Umbilical cord (tissue), 2 donors: ENCODE results near the gene STK39. TPM values are rescaled to one million over a fixed set of nuclear protein-coding genes. Genes with fewer than 3 reads are reported as not detected.
A peak's percentile ranks its signal among the peaks of the same experiment; 100 is the strongest.
"Not testable (repeated sequence)": the region's sequence is repeated elsewhere in the genome, so short reads cannot be mapped to it uniquely, and the experiment has no call there.

Source experiments
- DNase-seq: peaks from one replicate; pipeline ENCODE4 v3.0.0-alpha.2; 2015; ENCODE audit warnings: low spot score
- total RNA-seq: library from RNA; depleted of rRNA; stranded (reverse); fragments of >200 nt; gene quantifications from one replicate; pipeline ENCODE4 v1.2.3, GENCODE V29; 2014; ENCODE audit warnings: low replicate concordance; ENCODE audit not compliant: insufficient read depth

STK39 gene
- total RNA-seq, 1 donor from 2014 or later, result 9.6 TPM

DNA sequence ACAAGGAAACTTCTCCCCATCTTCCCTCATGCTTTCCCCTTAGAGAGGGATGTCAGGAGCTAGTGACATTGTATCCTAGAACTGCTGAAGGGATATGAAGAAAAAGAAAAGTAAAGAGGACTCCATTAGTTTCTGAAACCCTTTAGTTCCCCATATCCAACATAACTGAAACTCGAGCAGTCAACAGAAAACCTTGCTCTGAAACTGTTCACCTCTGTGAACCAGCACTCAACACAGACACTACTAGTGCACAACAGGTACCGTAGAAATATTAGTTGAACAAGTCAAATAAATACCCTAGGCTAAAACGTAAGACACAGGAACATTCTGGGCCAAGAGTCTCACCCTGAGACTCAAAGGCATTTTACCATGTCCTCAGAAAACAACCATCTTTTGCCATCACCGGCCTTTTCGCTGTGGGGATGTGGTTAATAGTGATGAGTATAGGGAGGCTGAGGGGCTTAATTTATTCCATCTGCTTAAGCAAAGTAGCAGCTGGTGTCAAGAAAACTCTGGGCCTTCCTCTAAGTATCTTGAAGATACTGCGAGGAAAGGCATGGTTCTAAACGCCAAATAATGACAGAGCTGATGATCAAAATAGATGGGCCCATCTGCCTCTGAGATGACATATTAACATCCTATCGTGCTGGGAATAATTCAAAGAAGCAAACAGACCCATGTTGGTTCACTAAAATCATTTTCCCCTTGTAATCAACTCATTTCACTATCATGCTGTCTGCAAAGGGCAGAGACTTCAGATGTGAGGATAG lies 156.8 kb downstream of the STK39 start:
- no peak for DNase-seq

DNA sequence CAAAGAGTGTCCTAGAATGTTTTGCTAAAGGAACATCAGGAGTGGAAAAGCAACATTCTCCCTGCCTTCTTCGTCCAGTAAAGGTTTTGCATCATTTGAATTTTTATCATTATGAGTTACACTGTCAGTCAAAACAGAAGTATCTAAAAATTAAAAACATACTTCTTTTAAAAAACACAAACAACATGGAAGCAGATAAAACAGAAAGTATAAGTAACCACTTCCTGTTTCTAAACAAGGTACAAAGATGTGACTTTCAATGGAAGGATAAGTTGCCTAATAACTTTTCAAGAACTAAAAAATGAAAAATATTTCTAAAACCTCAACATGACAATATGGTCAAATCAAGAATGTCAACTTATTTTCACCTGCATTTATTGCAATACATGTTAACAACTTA lies 158.2 kb downstream of the STK39 start:
- DNase-seq, result no peak

DNA sequence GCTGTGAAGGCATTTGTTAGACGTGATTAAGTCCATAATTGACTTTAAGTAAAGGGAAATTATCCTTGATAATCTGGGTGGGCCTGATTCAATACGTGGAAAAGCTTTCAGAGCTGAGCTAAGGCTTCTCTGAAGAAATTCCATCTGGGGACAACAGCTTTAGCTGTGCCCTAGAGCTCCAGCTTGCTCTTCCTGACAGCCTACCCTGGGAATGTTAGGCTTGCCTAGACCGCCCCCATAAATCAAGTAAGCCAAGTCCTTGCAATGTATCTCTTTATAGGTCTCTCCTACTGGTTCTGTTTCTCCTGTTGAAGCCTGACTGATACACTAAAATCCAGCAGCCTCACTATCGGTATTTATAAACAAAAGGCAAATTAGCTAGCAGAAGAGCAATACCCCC lies 160.0 kb downstream of the STK39 start:
- no peak for DNase-seq

DNA sequence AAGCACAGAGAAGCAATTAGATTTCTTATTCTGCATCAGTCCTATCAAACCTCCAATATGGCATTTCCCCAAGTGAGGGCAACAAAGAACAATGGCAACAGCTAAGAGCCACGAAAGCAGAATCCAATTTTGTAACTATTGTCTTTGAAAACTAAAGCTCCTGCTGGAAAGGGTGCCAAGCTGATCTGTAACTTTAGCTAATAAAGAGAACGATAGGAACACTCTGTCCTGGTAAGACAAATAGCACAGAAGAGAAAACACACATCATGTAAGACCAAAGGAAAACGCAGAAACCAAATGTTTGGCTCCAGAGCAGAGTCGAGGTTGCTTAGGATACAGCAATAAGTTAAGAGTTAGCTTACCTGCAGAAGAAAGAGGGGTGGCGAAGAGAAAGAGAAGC lies 160.5 kb downstream of the STK39 start:
- DNase-seq, result no peak

DNA sequence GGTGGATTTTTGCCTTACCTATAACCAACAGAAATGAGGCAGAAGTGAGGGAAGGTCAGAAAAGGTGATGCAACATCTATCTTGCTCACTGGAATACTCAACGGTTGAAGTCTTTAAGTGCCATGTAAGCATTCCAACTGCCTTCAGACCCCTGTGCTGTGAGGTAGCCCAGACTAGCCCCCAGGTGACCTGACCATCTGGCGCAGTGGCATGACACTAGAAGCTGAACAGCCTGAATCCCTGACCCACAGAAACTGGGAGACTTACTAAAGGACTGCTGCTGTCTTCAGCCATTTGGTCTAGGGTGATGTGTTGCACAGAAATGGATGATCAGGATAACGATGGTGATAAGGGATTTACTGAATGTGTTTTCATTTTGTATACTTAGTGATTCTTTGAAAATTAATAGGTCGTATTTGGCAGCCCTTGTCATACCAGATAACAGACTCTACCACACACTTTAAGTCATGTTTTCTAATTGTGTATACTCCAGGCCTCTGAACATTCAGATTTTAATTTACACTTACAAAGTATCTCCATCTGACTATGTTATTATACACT lies 161.5 kb downstream of the STK39 start:
- no peak for DNase-seq

DNA sequence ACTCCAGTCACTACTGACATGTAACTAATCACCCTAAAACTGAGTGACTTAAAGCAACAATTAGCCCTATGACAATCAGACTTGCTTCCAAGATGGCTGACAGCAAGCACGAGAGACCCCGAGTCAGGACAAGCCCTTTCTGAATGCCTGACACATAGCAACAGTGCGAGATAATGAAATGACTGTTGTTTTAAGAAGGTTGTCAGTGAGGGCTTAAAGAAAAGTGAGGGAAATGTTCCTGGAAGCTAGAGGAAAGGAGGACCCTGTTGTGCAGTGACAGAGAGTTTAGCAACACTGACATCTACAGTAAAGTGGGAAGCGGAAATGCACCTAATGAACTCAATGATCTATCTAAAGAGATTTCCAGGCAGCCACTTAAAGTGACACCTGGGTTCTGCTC lies 163.1 kb downstream of the STK39 start:
- no peak for DNase-seq

DNA sequence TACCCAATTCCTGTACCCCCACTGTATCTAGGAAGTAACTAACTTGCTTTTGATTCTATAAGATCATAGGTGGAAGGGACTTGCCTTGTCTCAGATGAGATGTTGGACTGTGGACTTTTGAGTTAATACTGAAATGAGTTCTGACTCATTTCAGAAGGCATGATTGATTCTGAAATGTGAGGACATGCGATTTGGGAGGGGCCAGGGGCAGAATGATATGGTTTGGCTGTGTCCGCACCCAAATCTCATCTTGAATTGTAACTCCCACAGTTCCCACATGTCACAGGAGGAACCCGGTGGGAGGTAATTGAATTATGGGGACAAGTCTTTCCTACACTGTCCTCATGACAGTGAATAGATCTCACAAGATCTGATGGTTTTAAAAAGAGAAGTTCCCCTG lies 165.9 kb downstream of the STK39 start:
- DNase-seq, result not testable (repeated sequence)

DNA sequence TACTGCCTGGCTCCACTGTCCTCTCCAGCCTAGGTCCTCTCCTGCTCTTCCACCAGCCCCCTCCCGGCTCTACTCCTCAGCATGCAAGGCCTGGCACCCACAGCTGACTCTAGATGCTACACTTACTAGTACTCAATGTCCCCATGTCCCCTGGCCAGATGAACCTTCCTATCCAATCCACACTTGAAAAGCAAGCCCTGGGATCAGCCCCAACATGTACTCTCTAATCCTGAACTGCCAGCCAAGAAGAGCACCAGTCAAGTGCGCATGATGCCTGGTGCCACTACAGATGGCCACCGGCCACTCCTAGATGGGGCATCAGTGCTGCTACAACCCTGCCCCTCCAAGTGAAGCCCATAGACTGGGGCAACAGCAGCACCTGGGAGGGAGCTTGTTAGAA lies 168.2 kb downstream of the STK39 start:
- DNase-seq, result no peak

DNA sequence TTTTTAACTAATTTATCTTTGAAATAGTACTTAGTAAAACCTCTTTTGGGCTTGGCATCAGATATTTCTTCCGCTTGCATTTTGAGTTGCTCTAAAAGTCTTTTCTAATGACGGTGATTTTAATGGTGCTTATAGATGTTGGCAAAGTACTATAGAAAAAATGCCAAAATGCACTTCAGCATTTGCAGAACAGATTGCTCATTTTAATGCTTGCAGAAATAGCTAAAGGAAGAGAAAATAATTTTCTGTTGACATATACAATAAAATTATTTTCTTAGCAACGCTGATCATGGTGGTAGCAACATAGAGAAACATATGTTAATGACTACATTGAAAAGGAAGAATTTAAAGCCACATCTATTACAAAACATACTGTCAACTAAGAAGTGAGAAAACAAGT lies 170.7 kb downstream of the STK39 start:
- peak; percentile 50 for DNase-seq

DNA sequence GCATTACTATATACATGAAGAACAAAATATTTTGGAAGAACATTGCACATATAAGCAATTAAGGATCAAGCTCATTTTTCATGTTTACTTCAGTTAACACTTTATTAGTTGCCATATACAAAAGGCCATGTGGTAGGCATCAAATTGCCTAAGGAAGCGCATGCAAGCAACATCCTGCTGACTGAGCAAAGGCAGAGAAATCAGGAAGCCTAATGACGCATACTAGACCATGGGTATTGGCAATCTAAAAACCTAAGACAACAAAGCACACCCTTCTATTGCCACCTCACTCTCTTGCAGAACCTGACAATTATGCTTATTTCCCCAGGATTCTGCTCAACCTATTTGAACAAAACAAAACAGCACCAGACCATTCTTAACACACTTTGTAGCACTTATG lies 171.9 kb downstream of the STK39 start:
- DNase-seq, result no peak

DNA sequence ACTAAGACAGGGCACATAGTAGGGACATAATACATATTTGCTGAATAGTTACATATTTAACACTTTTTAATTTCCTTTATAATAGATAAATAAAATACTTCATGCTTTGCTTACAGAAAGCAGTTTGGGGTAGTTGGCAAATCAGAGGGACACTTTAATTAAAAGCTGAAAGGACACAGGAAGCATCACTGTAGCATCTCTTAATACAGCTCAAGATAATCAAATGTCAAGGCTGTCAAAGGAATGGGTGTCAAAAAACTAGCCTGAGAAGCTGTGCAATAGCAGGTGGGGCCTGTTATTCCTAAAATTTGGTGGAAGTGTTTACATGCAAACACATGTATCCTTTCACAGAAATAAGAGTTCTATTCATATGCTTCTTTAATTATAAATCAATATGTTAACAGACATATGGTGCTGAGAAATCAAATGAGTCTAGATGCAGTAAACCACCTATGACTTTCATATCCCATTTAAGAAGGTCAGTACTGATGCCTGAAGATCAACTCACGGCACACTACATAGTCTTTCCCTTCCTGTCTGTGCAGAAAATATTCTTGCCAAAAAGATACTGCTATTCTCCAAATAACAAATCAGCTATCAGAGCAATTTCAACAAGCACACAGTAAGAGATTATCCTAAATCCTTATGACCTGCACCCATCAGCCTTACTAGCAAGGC lies 174.6 kb downstream of the STK39 start:
- peak; percentile 57 for DNase-seq

DNA sequence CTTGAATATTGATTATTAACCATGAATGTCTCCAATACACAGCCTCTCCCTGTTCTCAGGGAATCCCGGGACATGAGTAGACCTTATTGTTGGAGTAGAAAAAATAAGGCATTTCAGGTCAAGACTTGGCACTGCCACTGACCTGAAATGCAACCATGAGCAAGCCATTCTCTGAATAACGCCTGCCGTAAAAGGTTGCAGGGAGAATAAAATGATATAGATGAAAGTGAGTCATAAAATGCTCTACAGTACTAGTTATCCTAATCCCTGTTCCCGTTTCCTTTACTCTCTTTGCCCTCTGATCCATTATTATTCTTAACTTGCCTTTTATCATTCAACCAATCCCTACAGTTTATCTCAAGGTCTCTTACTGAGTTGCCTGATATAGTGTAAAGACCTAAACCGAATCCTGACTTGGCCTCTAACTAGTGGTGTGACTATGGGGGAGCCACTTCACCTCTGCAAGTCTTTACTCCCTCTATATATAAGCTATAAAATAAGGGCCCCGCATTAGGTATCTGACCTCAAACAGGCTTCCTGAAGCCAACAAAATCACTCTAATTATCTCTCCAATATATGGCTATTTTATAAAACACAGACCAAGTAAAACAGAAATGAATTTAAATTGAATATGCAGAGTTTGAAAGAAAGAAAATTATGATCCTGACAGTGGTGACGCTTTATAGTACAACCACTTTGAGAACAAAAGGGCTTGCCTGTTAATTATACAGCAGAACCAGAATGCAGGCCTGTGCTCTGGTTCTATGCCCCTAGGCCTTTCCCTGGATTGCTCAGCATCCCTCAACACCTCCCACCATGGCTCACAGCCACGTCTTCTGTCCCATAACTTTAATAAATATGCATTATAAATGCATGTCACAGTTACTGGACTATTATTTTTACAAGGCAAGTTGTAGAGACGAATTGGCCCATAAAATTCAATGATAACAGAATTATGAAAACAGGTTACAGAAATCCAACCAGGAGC lies 183.1 kb downstream of the STK39 start:
- DNase-seq, result no peak

DNA sequence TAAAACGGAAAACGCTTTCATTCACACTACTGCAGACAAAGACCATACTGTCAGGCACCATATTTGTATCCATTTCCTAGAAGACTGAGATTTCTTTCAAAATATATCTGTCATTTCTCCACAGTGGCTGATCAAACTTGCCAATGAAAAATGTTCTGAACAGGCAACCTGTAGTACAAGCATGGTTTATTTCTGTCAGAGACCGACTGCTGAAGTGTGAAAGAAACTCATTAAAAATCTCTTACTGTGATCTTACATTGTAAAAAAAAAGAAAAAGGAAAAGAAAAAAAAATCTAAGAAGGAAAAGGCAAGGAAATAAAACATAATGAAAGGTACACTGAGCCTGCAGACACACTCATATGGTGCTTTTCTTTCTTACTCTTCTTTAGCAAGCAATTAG lies 184.5 kb downstream of the STK39 start:
- no peak for DNase-seq

DNA sequence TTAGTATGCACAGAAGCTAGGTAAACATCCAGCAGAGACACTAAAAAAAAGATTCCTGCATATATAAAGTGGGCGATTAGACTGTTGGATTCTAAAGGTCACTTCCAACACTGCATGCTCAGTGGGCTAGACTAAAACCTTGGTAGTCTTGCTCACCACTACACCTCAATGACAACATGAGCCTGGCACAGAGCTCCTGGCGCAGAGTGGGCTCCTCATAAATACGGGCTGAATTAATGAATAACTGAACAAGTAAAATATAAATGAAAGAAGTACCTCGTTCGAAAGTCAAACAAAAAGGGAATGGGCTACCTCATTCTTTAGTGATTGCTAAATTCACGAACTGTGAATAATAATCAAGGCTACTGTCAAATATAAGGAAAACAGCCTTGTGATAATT lies 185.3 kb downstream of the STK39 start:
- DNase-seq, result no peak

DNA sequence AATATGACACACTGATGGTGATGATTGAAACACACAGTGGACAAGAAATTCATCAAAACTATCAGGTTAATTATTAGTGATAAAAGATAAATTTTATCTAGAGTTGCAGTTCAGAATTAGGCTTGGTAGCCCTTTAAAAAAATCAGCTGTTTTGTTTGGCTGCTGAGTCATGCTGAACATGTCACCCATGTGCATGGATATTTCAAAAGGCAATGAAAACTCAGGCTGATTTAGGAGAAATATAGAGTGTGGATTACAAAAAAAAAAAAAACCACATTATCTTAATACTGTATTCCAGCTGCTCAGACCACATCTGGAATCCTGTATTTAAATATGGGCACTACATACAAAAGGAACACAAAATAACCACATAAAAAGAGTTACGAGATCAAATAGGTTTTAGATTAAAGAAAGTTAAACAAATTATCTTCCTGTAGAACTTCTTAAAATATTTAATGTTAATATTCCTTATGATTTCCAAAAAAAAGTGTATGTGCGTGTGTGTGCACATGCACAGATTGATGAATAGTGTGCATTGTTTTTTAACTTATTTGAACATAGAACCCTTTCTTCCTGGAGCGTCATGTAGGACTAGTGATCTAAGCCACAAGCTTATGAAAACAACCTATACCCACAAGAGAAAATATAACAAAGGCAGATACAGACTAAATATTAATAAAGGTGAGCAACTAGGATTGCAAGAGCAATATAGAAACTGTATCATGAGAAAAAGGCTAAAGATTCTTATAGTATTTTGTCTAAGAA lies 186.2 kb downstream of the STK39 start:
- peak; percentile 77 for DNase-seq

DNA sequence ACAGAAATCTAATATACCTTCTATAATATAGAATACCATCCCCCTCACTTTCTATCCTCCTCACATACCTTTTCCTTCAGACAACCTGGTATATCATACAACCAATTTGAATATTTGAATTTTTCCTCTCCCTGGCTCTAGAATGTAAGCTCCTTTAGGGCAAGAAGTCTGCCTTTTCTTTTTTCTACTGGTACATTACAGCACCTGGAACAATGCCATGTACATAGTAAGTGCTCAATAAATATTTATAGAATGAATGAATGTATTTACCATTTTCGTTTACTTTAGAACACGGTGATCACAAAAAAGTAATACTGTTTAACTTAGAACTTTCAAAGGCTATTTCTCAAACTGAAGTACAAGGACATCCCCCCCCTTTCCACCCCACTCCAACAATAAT lies 187.6 kb downstream of the STK39 start:
- no peak for DNase-seq

DNA sequence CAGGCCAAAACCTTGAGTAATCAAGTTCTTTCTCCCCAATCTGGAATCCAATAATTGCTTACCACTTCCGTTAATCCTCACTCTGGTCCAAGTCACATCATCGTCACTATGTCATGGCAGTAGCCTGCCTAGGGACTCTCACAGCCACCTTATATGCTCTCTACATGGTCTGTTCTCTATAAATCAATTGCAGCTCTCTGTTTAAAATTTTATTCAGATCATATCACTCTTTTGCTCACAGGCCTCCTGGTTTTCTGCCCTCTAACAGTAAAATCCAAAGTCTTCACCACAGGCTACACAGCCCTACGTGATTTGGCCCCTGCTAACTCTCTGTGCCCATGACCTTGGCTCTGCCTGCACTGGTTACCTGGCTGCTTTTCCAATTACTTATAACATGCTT lies 188.7 kb downstream of the STK39 start:
- no peak for DNase-seq

DNA sequence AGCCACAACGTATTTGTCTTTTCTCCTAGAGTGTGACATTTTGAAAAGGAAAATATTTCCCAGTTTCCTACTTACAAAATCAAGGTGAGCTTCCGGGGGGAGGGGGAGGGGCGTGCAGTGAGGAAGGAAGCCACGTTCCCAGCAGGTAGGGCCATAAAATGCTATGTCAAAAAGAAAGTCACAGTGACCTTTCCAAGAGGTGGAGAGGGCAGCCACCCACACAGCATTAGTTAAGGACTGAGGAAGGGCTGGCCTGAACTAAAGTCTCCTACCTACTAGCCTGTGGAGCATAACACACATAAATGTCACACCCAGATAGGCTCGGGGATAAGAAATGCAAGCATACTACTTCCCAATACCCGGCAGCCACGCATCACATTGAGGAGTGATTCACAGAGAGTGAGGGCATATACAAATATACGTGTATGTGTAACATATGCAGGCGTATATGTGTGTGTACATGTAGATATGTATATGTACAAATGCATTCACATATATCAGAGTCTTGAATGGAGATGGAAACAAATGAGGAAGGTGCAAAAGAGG lies 191.1 kb downstream of the STK39 start:
- DNase-seq, result no peak

DNA sequence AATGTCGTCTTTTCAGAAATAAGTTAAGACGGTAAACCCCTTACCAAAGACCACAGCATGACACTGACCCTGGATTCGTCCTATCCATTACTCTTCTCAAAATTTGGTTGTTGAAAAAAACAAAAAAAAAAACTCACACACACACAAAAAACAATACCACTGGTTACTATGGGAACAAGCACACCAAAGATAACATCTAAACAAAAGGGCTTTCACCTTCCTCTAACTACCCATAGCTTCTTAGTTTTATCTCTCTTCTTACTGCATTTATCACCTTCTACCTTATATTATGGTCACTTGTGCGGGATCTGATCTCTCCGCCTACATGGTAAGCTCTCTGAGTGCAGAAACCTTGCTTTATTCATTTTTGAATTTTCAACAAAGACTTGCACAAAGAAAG lies 192.7 kb downstream of the STK39 start:
- DNase-seq, result no peak

DNA sequence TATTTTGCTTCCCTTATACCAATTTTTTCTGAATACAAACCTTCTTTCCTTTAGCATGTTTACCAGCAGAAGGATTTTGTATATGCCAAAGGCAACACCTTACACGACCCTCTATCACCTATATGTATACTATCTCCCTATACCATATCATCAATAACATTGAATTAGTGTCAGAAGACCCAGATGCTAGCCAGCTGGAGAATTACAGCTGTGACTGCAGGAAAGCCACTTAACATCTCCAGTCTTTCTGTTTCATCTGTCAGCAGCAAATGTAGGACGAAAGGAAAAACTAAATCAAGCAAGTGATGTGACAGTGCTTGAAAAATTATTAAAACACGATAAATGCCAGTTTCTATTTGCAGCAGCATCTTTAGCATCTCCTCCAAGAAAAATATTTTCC lies 193.7 kb downstream of the STK39 start:
- no peak for DNase-seq

DNA sequence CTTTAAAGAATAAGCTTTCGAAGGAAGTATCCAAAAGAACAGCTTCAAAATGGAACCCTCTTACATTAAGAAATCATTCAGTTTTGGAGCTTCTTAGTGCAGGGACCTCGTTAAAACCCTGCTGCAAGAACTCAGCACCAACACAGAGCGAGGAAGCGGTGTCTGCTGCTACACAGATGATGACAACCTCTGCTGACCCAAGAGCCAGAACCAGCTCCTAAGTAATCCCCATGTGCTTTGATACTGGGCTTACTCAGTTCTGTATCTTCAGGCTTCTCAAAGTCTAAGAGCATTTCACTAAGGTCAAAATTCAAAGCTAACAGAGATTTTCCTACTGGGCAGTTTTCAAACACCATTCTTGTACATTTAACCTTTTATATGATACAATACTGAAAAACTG lies 194.6 kb downstream of the STK39 start:
- peak; percentile 84 for DNase-seq
